ENCODE measurements around the gene TRAFD1. TPM values are rescaled to one million over a fixed set of nuclear protein-coding genes. Genes with fewer than 3 reads are reported as not detected.
A peak's percentile ranks its signal among the peaks of the same experiment; 100 is the strongest.

The TRAFD1 gene
- total RNA-seq, 4 donors from 2014 or later, result 37.0 to 56.9 (median 44.4) TPM

DNA sequence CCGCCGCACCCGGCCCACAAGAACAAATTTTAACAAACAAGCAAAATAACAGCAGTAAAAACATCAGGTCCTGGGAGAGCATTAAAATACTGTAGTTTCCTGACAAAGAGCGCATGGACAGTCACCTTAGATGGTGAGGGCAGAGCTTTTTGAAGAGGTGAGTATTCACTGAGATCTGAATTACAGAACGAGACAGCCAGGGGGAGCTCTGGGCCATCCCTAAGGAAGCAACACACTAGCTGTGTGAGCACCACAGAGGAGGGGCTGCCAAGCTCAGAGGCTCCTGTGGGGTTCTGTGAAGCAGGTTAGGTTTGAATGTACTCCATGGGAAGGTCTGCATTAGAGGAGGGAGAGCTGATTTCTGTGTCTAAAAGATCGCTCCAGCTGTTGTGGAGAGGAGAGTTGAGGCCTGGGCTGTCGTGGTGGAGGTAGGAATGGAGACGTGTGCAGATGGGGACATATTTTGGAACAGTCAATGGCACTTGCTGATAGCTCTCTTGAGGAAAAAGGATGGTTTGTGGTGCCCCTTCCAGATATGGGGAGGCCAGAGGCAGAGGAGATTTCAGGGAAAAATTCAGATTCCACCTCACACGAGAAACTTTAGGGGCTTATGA lies 72.9 kb downstream of the TRAFD1 start:
- DNase-seq, result no peak
- intact Hi-C loops (cut with DNase I), result no loop called here

DNA sequence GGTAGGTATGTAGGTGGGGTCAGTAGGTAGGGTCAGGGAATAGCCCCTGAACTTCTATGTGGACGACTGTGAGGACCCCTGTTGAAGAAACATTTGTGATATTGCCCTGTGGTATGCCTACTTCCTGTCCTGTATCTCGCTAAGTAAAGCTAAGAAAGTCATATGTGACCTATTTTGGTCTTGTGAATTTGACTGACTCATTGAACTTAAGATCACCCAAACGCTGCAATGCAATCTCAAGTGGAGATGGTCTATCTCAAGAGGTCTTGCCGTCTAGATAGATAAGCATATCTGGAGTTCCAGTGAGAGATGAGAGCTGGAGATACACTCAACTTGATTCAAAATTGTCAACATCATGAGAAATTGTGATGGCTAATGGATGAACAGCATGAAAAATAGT lies 73.8 kb downstream of the TRAFD1 start:
- H3K9me3 ChIP-seq, result no peaks in the 10 kb centered on the region
- no peaks in the 10 kb centered on the region for H3K4me1 ChIP-seq
- intact Hi-C loops (cut with DNase I), result no loop called here
- H3K36me3 ChIP-seq, result peaks cover 14 to 100% (median 19%) of the 10 kb centered on the region in 3 donors
- H3K27me3 ChIP-seq, result no peaks in the 10 kb centered on the region
- no peak overlapping the region for H3K27ac ChIP-seq
- H3K4me3 ChIP-seq, result no peak overlapping the region
- 77 to 82% methylated on average over 4 of the region's 4 CpGs for WGBS, 2 donors
- no peak for DNase-seq
- TF ChIP-seq, protein P1, sequence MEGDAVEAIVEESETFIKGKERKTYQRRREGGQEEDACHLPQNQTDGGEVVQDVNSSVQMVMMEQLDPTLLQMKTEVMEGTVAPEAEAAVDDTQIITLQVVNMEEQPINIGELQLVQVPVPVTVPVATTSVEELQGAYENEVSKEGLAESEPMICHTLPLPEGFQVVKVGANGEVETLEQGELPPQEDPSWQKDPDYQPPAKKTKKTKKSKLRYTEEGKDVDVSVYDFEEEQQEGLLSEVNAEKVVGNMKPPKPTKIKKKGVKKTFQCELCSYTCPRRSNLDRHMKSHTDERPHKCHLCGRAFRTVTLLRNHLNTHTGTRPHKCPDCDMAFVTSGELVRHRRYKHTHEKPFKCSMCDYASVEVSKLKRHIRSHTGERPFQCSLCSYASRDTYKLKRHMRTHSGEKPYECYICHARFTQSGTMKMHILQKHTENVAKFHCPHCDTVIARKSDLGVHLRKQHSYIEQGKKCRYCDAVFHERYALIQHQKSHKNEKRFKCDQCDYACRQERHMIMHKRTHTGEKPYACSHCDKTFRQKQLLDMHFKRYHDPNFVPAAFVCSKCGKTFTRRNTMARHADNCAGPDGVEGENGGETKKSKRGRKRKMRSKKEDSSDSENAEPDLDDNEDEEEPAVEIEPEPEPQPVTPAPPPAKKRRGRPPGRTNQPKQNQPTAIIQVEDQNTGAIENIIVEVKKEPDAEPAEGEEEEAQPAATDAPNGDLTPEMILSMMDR (IDR thresholded peaks at IDR 0.05), result no peak
- no peak for TF ChIP-seq POLR2A (IDR thresholded peaks at IDR 0.05)

More for the DNA sequence above, 72.9 kb downstream of the TRAFD1 start:
- TF ChIP-seq, protein P1 (IDR thresholded peaks at IDR 0.05), result peak in 5 of 6 experiments; percentile 36 to 62 (median 42)
- TF ChIP-seq POLR2A (IDR thresholded peaks at IDR 0.05), result no peak
- WGBS, 2 donors, result 82 to 86% methylated on average over 9 of the region's 9 CpGs
- no peaks in the 10 kb centered on the region for H3K9me3 ChIP-seq
- no peak overlapping the region for H3K27ac ChIP-seq
- no peaks in the 10 kb centered on the region for H3K27me3 ChIP-seq
- no peaks in the 10 kb centered on the region for H3K4me1 ChIP-seq
- H3K4me3 ChIP-seq, result no peak overlapping the region
- H3K36me3 ChIP-seq, result peaks cover 20 to 100% (median 22%) of the 10 kb centered on the region in 3 donors

Small RNA genes lying within 50 kb of the gene (small RNA-seq; reads per million reads assigned to genes)
- 0 reads per million in 4 donors for gene RF00019

Other genes starting within 250 kb of the TRAFD1 start
- gene TMEM116, start 112.4 kb upstream of the TRAFD1 start, total RNA-seq, result 10 to 100 TPM in 2 of 4 donors, 1 to 10 TPM in 2; 4.7 to 12.1 (median 9.1) TPM
- 10 to 100 TPM; 35.3 to 61.4 (median 44.2) TPM for gene ERP29, start 112.1 kb upstream of the TRAFD1 start, total RNA-seq
- gene NAA25, start 16.8 kb upstream of the TRAFD1 start, total RNA-seq, result 10 to 100 TPM; 12.6 to 36.6 (median 26.4) TPM

Data from esophagus squamous epithelium (tissue), 5 donors.